Calu3 (cell line): ENCODE measurements around the gene MALT1. TPM values are rescaled to one million over a fixed set of nuclear protein-coding genes. Genes with fewer than 3 reads are reported as not detected.

Experiments used
- BruUV-seq: library from RNA; stranded (reverse); fragments of 400-500 nt; replicated peaks from 2 replicates; lab custom pipeline; 2021; lab: Mats Ljungman, UMichigan
- CTCF ChIA-PET: fragments of 300-600 bp; sonication (Branson Sonifier 250); formaldehyde crosslinking; loops from one replicate; lab custom pipeline; 2022; ENCODE audit warnings: antibody characterized with exemption; lab: Charles Lee
- DNase-seq: peaks from one replicate; pipeline ENCODE4 v3.0.0; 2022
- H3K27ac Mint-ChIP-seq: one replicate; pipeline ENCODE4 v1.8.0; 2022; ENCODE audit warnings: mixed read lengths; ENCODE audit not compliant: unreplicated experiment
- H3K27me3 Mint-ChIP-seq: one replicate; pipeline ENCODE4 v1.8.0; 2022; ENCODE audit warnings: mixed read lengths; ENCODE audit not compliant: unreplicated experiment
- H3K36me3 Mint-ChIP-seq: one replicate; pipeline ENCODE4 v1.8.0; 2022; ENCODE audit warnings: mild to moderate bottlenecking, moderate library complexity, mixed read lengths; ENCODE audit not compliant: insufficient read depth, unreplicated experiment
- H3K4me1 Mint-ChIP-seq: one replicate; pipeline ENCODE4 v1.8.0; 2022; ENCODE audit warnings: mild to moderate bottlenecking, low read depth, mixed read lengths; ENCODE audit not compliant: unreplicated experiment
- H3K4me3 Mint-ChIP-seq: one replicate; pipeline ENCODE4 v1.8.0; 2022; ENCODE audit warnings: mild to moderate bottlenecking, low read depth, moderate library complexity, mixed read lengths; ENCODE audit not compliant: unreplicated experiment
- H3K9me3 Mint-ChIP-seq: one replicate; pipeline ENCODE4 v1.8.0; 2022; ENCODE audit warnings: low read depth, mixed read lengths; ENCODE audit not compliant: unreplicated experiment
- CTCF ChIP-seq: fragments of 200-600 bp; IDR thresholded peaks from one replicate; pipeline ENCODE4 v1.8.0; 2022; ENCODE audit warnings: antibody characterized with exemption; ENCODE audit not compliant: unreplicated experiment
- intact Hi-C: fragments of 100-400 bp; cut with micrococcal nuclease; formaldehyde crosslinking; loops from one replicate; pipeline ENCODE4 v1.10.0; 2022; ENCODE audit not compliant: unreplicated experiment
- total RNA-seq: library from RNA; stranded (reverse); gene quantifications from 2 replicates; pipeline ENCODE4 v1.2.3, GENCODE V29; 2022

MALT1 gene
- total RNA-seq, 1 experiment from 2014 or later, result 37.6 TPM

- no peak overlapping the region for H3K27ac Mint-ChIP-seq
- H3K4me1 Mint-ChIP-seq, result no peaks in the 10 kb centered on the region
- no peaks in the 10 kb centered on the region for H3K27me3 Mint-ChIP-seq
- BruUV-seq, result no TSS peak
- no peaks in the 10 kb centered on the region for H3K9me3 Mint-ChIP-seq
- intact Hi-C loops, result no loop called here
- H3K36me3 Mint-ChIP-seq, result no peaks in the 10 kb centered on the region
- DNase-seq, result no peak
- H3K4me3 Mint-ChIP-seq, result no peak overlapping the region
- CTCF ChIA-PET, result interaction anchor here (1.3 kb wide), 1 partner anchor 13 kb away, joined by 3 read pairs; no protein-coding TSS in a partner anchor
- TF ChIP-seq CTCF, result no peak
Measured at GRCh38 chr18:58635891-58636290, 35.4 kb upstream of the MALT1 start.

DNA sequence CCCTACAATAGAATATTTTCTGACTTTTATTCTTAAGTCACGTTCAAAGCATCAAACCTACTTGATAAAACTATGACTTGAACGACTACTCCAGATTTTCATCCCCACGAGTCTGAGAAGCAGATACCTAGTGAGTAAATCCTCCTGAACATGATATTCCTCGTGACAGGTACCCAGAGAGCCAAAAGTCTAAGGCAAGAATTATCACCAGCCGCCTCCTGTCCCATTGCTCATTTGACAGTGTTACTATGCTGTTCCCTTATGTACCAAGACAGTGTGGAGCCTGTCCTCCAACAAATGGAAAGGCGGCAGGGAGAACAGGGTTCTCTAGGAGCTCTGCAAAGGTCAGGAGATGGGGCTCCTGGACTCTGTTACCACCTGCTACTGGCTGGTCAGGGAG, 34.1 kb upstream of the MALT1 start:
- Mint-ChIP-seq H3K27ac (no peak overlapping the region), H3K4me1 (no peaks in the 10 kb centered on the region), H3K4me3 (no peak overlapping the region), H3K9me3 (no peaks in the 10 kb centered on the region), H3K27me3 (no peaks in the 10 kb centered on the region), H3K36me3 (no peaks in the 10 kb centered on the region)
- DNase-seq, result no peak
- intact Hi-C loops, result no loop called here
- no TSS peak for BruUV-seq
- no peak for TF ChIP-seq CTCF
- CTCF ChIA-PET, result no interaction called here

- intact Hi-C loops, result no loop called here
- Mint-ChIP-seq H3K4me3 (no peak overlapping the region), H3K4me1 (no peaks in the 10 kb centered on the region), H3K9me3 (no peaks in the 10 kb centered on the region), H3K27ac (no peak overlapping the region), H3K27me3 (no peaks in the 10 kb centered on the region), H3K36me3 (no peaks in the 10 kb centered on the region)
- no peak for TF ChIP-seq CTCF
- CTCF ChIA-PET, result no interaction called here
- no TSS peak for BruUV-seq
- DNase-seq, result no peak
Measured at GRCh38 chr18:58637946-58638345, 33.3 kb upstream of the MALT1 start.

- no peak overlapping the region for H3K27ac Mint-ChIP-seq
- intact Hi-C loops, result no loop called here
- H3K9me3 Mint-ChIP-seq, result no peaks in the 10 kb centered on the region
- no peak for TF ChIP-seq CTCF
- no peaks in the 10 kb centered on the region for H3K36me3 Mint-ChIP-seq
- no peaks in the 10 kb centered on the region for H3K4me1 Mint-ChIP-seq
- no peak for DNase-seq
- H3K4me3 Mint-ChIP-seq, result no peak overlapping the region
- CTCF ChIA-PET, result no interaction called here
- no TSS peak for BruUV-seq
- H3K27me3 Mint-ChIP-seq, result no peaks in the 10 kb centered on the region
Measured at GRCh38 chr18:58638441-58638840, 32.8 kb upstream of the MALT1 start.
